ENCODE data around the gene RESF1.

The RESF1 gene

DNA sequence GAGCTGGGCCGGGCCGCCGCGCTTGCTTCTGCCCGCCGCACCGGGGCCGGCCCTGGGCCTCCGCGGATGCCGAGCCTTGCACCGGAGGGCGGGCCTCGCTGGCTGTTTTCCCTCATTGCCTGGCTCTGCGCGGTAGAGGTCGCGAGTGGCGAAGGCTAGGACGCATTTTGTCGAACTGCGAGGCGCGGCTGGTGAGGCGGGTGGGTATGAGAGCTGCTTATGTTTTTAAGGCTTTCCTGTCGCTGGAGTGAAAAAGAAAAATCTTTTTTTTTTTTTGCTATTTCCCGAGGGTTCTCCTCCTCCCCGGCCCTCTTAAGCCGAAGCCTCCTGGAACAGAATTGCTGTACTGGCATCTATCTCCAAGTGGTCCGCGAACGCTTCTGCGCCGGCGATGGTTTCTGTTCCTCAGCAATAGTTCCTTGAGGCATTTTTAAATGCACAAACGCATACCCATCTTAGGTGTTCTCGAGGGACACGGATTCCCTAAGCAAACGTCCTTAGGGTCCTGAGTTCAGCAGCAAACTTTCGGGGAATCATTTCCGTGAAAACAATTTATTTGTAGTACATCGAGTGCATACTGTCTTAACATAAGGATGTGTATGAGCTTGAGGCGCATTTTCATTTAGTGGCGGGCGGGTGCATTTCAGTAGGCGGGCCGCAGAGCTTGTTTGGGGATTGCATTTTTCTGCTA, 631 bp downstream of the RESF1 start:
- peak; percentile 75 for DNase-seq

DNA sequence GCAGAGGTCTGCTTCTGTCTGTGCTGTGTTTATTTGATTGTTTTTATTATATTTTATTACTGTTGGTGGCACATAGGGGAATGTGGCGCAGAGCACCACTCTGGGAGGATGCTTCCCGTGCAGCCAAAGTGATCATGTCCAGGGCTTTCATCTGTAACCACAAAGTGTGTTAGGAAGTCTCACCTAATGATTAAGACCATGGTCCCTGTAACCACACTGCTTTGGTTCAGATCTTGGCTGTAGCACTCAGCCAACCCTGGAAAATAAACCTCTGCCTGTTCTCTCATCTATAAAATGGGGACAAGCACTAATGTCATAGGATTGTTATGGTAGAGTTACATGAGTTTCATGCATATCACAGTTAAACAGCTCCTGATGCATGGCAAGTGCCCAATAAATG, 1.9 kb downstream of the RESF1 start:
- DNase-seq: no peak

DNA sequence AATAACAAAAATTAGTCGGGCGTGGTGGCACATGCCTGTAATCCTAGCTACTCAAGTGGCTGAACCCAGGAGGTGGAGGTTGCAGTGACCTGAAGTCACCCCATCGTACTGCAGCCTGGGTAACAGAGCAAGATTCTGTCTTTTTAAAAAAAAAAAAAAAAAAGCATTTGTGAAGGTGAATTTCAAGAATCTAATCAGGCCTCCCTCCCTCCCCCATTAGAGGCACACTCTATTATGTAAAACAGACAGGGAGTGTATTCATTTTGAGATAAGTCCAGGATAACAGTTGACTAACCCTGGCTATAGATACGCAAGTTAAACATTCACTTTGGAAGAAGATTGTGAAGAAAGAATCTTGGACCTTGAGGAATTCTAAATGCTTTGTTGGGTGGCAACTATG, 2.9 kb downstream of the RESF1 start:
- no peak for DNase-seq

DNA sequence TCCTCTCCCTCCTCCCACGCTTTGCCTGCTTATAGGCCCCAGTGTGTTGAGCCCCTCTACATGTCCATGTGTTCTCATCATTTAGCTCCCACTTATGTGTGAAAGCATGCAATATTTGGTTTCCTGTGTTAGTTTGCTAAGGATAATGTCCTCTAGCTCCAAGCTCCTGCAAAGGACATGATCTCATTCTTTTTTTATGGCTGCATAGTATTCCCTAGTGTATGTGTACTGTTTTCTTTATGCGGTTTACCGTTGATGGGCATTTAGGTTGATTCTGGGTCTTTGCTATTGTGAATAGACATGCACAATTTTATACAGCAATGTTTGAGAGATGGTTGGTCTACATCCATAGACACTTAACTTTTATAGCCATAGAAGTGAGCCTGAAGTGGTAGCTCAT, 5.1 kb downstream of the RESF1 start:
- DNase-seq: no peak

DNA sequence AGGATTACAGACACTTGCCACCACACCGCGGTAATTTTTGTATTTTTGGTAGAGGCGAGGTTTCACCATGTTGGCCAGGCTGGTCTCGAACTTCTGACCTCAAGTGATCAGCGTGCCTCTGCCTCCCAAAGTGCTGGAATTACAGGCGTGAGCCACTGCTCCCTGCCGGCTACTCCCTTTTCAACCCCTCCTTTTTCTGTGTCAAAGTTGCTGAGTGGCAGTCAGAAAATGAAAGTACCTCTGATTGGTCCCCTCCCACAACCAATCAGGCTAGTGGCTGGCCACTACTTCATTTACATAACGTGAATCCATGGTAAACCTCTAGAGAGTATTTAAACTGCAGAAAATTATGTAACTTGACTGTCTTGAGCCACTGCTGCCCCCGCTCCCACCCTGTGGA, 5.9 kb downstream of the RESF1 start:
- peak; percentile 26 for DNase-seq

DNA sequence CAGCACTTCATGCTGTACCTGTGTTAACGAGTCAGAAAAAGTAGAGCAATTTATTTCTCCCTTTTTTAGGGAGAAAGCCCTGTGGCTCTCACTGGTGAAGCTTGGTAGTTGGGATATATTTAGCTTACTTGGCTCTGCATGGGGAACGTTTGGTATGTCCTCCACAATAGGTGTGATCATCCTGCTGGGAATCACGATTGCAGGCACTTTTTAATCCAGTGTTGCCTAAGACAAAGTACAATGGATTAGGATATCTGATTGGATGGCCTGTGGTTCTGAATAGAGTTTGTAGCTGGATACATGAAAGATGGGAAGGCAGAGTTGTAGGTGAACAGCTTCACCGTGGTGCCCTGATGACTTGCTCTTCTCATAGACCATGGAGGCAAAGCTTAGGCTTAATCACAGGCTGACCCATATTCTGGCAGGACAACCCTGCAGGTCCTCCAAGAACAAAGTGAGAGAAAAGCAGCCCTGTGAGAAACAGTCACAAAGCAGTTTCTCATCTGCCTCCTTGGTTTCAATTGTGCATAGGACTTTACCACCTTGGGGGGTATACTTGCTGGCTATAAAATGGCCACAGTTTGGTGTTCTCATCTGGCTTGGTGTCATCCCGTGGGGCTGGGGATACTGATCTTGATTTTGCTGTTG, 7.5 kb downstream of the RESF1 start:
- no peak for DNase-seq

DNA sequence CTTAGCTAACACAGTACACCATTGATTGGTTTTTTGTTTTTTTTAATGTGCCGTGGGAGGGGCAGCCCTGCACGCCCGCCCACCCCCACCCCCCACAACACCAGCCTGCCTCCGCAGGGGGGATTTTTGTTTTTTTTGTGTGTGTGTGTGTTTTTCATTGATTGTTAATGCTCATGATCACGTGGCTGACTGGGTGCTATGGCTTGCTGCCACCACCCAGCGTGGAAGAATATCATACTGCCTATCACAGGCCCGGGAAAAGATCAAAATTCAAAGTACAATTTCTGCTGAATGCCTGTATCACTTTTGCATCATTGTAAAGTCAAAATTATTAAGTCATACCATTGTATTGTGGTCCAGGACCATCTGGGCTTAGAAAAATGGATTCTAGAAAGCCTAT, 8.3 kb downstream of the RESF1 start:
- DNase-seq: no peak

DNA sequence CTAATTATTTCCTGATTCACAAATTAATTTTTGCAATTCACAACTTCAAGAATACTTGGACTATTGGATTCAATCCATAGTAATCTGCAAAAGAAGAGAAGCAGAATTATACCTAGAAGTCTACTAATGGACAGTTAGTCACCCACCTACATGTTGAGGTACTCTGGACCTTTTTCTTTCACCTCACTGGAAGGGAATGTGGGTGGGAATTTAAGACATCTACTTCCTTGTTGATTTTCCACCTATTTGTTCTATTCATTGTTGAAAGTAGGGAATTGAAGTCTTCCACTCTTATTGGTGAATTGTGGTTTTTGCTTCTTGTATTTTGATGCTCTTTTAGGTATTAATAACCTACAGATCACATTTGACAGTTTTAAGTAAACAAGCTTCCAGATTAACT, 11.0 kb downstream of the RESF1 start:
- no peak for DNase-seq

DNA sequence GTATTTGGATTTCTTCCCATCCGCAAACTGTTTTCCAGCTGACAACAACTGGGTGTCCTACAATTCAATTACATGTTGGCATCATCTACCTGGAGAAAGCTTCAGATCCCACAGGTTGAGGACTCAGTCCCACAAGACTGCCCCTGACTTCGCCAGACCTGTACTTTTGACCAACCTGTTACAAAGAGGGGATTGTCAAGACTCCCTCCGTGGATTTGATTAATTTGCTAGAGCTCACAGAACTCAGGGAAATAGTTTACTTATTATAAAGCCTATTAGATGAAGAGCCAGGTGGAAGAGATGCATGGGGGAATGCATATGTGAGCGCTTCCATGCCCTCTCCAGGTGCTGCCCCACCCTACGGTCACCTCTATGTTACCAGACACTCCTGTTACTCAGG, 14.6 kb downstream of the RESF1 start:
- no peak for DNase-seq

DNA sequence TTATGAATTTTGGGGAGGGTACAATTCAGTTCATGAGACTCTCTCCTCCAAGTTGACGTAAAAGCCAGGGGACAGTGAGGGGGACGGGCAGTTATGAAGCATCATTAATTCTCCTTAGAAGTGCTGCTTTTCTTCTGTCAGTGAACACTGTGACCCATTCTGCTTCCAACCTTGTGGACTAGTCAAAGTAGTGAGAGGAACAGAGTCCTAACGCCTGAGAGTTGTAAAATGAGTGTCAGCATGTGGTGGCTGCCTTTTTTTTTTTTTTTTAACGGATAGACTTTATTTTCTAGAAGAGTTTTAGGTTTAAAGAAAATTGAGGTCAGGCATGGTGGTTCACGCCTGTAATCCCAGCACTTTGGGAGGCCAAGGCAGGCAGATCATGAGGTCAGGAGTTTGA, 15.5 kb downstream of the RESF1 start:
- no peak for DNase-seq

DNA sequence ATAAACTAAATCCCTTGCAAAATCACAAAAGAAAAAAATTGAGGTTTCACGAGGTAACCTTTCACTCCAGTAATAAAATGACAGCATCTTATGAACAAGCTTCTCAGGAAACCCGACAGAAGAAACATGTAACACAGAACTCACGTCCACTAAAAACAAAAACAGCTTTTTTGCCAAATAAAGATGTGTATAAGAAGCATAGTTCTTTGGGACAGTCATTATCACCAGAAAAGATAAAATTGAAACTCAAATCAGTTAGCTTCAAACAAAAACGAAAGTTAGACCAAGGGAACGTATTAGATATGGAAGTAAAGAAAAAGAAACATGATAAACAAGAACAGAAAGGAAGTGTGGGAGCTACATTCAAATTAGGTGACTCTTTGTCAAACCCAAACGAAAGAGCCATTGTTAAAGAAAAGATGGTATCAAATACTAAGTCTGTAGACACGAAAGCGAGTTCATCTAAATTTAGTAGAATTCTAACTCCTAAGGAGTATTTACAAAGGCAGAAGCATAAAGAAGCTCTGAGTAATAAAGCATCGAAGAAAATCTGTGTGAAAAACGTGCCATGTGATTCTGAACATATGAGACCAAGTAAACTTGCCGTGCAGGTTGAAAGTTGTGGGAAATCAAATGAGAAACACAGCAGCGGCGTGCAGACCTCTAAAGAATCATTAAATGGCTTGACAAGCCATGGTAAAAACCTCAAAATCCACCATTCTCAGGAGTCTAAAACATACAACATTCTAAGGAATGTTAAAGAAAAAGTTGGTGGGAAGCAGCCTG, 25.8 kb downstream of the RESF1 start:
- no peak for DNase-seq

DNA sequence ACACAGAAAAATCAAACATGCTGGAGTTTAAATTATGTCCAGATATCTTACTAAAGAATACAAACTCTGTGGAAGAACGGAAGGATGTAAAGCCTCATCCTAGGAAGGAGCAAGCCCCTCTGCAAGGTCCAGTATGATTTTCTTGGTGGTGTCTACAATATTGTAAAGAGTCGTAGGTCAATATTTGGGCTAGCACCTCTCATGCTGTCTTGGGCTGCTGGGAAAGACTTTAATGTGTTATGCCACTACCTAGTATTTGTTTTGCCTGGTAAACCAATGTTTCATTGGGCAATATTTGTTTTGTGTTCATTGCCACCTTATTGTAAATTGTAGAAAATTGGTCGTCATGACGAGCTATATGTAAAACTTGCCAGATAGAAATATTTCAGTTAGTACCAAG, 26.6 kb downstream of the RESF1 start:
- DNase-seq: no peak

DNA sequence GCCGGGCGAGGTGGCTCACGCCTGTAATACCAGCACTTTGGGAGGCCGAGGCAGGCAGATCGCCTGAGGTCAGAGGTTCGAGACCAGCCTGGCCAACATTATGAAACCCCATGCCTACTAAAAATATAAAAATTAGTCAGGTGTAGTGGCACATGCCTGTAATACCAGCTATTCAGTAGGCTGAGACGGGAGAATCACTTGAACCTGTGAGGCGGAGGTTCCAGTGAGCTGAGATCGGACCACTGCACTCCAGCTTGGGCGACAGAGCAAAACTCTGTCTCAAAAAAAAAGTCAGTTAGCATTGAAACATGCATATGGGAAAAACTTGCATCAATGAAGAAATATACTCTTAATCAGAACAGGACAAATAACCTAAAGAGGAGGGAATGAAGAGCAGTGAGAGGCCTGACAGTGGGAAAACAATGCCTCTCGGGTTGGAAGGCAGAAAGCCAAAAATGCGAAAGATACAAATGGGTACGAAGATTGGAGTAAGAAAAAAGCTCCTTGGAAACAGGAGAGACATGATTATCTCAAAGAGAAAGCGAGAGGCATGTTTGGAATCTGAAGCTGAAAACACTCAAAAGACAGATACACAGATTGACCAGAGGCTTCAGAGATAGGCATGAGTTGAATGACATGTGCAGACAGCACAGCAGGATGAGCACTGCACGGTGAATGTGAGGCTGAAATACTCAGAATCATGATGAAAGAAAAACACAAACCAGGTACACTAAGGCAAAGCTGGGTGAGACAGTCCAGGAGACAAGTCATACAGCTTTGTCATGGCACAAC, 30.6 kb downstream of the RESF1 start:
- no peak for DNase-seq

DNA sequence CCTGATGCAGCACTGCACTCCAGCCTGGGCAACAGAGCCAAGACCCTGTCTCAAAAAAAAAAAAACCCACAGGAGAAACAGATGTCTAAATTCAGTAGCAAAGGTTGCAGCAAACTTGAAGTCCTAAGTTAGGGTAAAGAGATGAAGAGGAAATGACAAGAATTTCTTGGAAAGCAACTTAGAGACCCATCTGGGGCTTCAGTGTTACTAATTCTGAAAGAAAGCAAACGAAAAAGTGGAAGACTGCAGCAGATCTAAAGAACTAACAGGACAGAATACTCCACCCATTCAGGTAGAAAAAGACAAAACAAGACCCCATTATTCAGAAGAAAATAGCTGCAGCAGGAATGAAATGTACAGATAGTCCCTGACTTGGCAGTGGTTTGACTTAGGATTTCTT, 31.9 kb downstream of the RESF1 start:
- DNase-seq: no peak

DNA sequence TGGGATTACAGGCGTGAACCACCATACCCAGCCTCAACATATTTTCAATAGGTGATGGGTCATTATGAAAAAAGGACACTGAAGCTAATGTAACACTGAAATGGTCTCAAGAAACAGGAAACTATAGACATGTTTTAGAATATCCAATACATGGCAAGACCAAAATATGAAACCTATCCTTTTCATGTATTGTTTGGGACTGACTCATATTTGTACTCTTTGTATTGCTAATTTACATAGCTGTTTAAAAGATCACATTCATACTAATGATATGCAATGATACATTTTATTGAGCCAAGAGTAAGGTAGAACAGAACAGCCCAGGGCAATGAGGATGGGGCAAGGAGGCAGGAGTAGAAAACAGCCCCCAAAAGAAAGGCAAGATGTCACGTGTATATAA, 32.6 kb downstream of the RESF1 start:
- no peak for DNase-seq

DNA sequence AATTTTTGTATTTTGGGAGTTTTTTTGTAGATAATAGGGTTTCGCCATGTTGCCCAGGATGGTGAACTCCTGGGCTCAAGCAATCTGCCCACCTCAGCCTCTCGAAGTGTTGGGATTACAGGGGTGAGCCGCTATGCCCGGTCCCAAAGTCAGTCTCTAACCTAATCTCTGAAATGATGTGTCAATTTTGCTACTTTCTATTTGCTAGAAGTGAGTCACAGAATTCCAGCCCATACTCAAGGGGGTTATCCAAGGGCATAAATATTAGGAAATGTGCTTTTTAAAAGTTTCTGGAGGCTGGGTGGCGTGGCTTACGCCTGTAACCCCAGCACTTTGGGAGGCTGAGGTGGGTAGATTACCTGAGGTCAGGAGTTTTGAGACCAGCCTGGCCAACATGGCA, 40.5 kb downstream of the RESF1 start:
- no peak for DNase-seq

DNA sequence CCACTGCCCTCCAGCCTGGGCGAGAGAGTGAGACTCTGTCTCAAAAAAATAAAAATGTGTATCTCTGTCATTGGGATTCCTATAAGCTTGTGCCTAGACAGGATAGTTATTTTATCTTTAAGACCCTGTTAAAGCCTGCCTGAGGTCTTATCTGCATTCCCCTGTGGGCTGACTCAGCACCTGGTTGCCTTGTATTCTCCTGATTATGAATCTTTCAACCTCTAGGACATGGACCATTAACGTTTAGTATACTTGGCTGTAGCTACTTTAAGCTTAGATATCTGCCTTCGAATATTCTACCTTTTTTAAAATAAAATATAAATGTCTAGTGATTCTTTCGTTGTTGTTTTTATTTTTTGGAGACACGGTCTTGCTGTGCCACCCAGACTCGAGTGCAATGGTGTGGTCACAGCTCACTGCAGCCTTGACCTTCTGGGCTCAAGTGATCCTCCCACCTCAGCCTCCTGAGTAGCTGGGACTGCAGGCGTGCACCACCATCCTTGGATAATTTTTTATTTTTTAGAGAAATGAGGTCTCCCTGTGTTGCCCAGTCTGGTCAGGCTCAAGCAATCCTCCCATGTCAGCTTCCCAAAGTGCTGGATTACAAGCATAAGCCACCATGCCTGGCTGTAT, 41.3 kb downstream of the RESF1 start:
- no peak for DNase-seq

DNA sequence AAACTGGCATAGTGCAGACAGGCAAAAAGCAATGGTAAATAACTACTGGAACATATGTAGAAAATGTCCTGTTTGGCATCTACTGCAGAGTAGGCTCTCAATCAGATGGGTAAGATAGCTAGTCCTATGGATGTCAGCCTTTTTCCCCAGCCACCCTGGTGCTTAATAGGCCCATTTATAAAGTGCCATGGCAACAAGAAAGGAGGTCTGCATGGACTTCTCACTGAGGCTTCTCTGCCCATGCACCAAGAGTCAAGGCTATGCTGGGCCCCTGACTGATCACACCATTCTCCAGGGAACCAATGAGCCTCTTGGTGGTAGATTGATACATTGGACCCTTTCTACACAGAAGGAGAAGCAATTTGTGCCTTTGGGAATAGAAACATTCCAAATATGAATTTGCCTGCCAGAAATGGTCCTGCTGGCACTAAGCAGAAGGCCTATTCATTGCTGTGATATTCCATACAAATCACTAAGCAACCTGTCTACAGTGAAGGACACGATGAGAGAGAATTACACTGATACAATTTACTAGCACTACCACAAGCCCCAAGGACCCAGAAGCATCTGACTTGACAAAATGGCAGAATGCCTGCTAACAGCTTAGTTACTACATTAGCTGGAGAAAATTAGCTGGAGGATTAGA, 43.8 kb downstream of the RESF1 start:
- no peak for DNase-seq

DNA sequence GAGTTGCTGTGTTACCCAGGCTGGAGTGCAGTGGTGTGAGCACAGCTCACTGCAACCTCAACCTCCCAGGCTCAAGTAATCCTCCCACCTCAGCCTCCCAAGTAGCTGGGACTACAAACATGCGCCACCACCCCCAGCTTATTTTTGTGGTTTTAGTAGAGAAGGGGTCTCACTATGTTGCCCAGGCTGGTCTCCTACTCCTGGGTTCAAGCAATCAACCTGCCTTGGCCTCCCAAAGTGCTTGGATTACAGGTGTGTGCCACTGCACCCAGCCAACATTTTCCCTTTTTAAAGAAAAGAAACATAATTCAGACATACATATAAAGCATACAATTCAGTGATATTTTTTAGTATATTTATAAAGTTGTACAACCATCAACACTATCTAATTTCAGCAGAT, 44.4 kb downstream of the RESF1 start:
- no peak for DNase-seq

DNA sequence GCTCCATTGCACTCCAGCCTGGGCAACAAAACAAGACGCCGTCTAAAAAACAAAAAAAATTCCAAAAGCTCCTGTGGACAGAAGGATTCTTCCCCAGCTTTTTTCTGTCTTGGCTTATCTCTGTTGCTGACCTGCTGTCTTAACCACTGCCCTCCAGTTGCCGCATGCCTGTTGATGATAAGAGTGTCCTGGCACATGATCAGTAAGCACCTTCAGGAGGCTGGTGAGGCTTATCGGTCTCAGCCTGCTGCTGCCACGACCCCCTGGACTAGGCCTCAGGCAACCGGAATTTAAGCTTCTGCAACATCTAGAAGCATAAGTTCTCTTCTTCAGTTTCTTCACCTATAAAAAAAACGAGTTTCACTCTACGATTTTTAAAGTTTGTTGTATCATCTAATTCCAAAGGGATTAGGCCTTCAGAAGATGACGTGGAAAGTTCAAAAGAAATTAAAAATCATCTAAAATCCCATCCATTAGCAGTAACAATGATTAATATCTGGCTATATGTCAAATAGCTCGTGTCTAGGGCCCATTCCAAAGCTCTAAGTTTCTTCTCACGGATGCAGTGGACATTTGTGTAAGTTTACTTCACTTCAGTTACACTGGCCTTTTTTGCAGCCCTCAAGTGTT, 46.4 kb downstream of the RESF1 start:
- DNase-seq: no peak
